Measurements from ENCODE around the gene OR5B17.
"Not testable (repeated sequence)": the region's sequence is repeated elsewhere in the genome, so short reads cannot be mapped to it uniquely, and the experiment has no call there.

OR5B17 gene

GRCh38 chr11:58358969-58359368 is at the start of gene OR5B17:
OR5B17 (minus strand) TSS chr11:58359069; CDS start chr11:58359069, 0 bp downstream.
- no peak for ATAC-seq
- TF ChIP-seq ZFP30 (CRISPR knock-in tag; IDR thresholded peaks at IDR 0.05) (no peak), SNAI2 (CRISPR knock-in tag; IDR thresholded peaks at IDR 0.05) (no peak), POU6F1 (CRISPR knock-in tag; IDR thresholded peaks at IDR 0.05; ENCODE audit: borderline replicate concordance, low read depth) (no peak), TOX (CRISPR knock-in tag; IDR thresholded peaks at IDR 0.05; ENCODE audit: borderline replicate concordance) (no peak)

GRCh38 chr11:58406774-58407173 is 47.9 kb upstream of the OR5B17 start, which contains the start of gene OR5B3:
OR5B3 (minus strand) TSS chr11:58406874; CDS start chr11:58403409, 3,465 bp downstream.
- ATAC-seq, result no peak
- TF ChIP-seq BACH2 (CRISPR knock-in tag; IDR thresholded peaks at IDR 0.05; ENCODE audit: borderline replicate concordance) (no peak), ZFP3 (CRISPR knock-in tag; IDR thresholded peaks at IDR 0.05) (no peak), ZNF8 (CRISPR knock-in tag; IDR thresholded peaks at IDR 0.05) (no peak), SNAI2 (CRISPR knock-in tag; IDR thresholded peaks at IDR 0.05) (no peak), ARNTL (CRISPR knock-in tag; IDR thresholded peaks at IDR 0.05; ENCODE audit: borderline replicate concordance, low read depth) (no peak), ZC3H10 (CRISPR knock-in tag; IDR thresholded peaks at IDR 0.05) (no peak), CREB5 (CRISPR knock-in tag; IDR thresholded peaks at IDR 0.05; ENCODE audit: low read depth) (no peak), CSRNP3 (CRISPR knock-in tag; IDR thresholded peaks at IDR 0.05) (no peak), OSR1 (CRISPR knock-in tag; IDR thresholded peaks at IDR 0.05) (no peak), ISL1 (CRISPR knock-in tag; IDR thresholded peaks at IDR 0.05) (no peak), TOX (CRISPR knock-in tag; IDR thresholded peaks at IDR 0.05; ENCODE audit: borderline replicate concordance) (no peak), CSDC2 (CRISPR knock-in tag; IDR thresholded peaks at IDR 0.05) (no peak)

GRCh38 chr11:58399622-58400021 is 40.8 kb upstream of the OR5B17 start:
- not testable (repeated sequence) for ATAC-seq

GRCh38 chr11:58395581-58395980 is 36.7 kb upstream of the OR5B17 start:
- no peak for ATAC-seq
- no peak for TF ChIP-seq ARNTL (CRISPR knock-in tag; IDR thresholded peaks at IDR 0.05; ENCODE audit: borderline replicate concordance, low read depth)
- no peak for TF ChIP-seq BACH2 (CRISPR knock-in tag; IDR thresholded peaks at IDR 0.05; ENCODE audit: borderline replicate concordance)

- peak; percentile 76 for ATAC-seq
- no peak for TF ChIP-seq CREB5 (CRISPR knock-in tag; IDR thresholded peaks at IDR 0.05; ENCODE audit: low read depth)
- no peak for TF ChIP-seq ZFP30 (CRISPR knock-in tag; IDR thresholded peaks at IDR 0.05)
Observed at GRCh38 chr11:58394195-58394594, 35.3 kb upstream of the OR5B17 start.

- no peak for ATAC-seq
- no peak for TF ChIP-seq ZNF70 (CRISPR knock-in tag; IDR thresholded peaks at IDR 0.05)
- TF ChIP-seq CSDC2 (CRISPR knock-in tag; IDR thresholded peaks at IDR 0.05), result no peak
- TF ChIP-seq GLIS3 (CRISPR knock-in tag; IDR thresholded peaks at IDR 0.05), result no peak
- no peak for TF ChIP-seq CREB5 (CRISPR knock-in tag; IDR thresholded peaks at IDR 0.05; ENCODE audit: low read depth)
- no peak for TF ChIP-seq BACH2 (CRISPR knock-in tag; IDR thresholded peaks at IDR 0.05; ENCODE audit: borderline replicate concordance)
- TF ChIP-seq ZNF565 (CRISPR knock-in tag; conservative IDR thresholded peaks at IDR 0.05; ENCODE audit: low read depth), result no peak
- no peak for TF ChIP-seq OSR1 (CRISPR knock-in tag; IDR thresholded peaks at IDR 0.05)
- TF ChIP-seq POU6F1 (CRISPR knock-in tag; IDR thresholded peaks at IDR 0.05; ENCODE audit: borderline replicate concordance, low read depth), result no peak
- no peak for TF ChIP-seq ZC3H10 (CRISPR knock-in tag; IDR thresholded peaks at IDR 0.05)
- no peak for TF ChIP-seq PATZ1 (CRISPR knock-in tag; IDR thresholded peaks at IDR 0.05; ENCODE audit: borderline replicate concordance)
Observed at GRCh38 chr11:58392746-58393145, 33.9 kb upstream of the OR5B17 start.

All from SK-N-SH treated with all-trans-retinoic acid at 6 μM for 48 hours (cell line).